GM23338 (cell line): Measurements from ENCODE around the gene FUZ.

Experiments used
- POLR2AphosphoS5 ChIP-seq: IDR thresholded peaks from 2 replicates; pipeline ENCODE4 v1.6.1; 2016; ENCODE audit warnings: antibody characterized with exemption, low read depth
- REST ChIP-seq: IDR thresholded peaks from one replicate; pipeline ENCODE4 v1.6.1; 2018; ENCODE audit warnings: antibody characterized with exemption; ENCODE audit not compliant: unreplicated experiment
- TF ChIP-seq, protein P1 (sequence below), 2 experiments: fragments of 200-600 bp in 1 of 2; sonication (generic) in 1 of 2; conservative IDR thresholded peaks; 2 replicates each; pipeline versions ENCODE4 v1.5.1 to v1.6.1; 2016 to 2017; ENCODE audit warnings: antibody characterized with exemption in 2 of 2, low read depth in 2 of 2, mild to moderate bottlenecking in 2 of 2, moderate library complexity in 1 of 2

DNA sequence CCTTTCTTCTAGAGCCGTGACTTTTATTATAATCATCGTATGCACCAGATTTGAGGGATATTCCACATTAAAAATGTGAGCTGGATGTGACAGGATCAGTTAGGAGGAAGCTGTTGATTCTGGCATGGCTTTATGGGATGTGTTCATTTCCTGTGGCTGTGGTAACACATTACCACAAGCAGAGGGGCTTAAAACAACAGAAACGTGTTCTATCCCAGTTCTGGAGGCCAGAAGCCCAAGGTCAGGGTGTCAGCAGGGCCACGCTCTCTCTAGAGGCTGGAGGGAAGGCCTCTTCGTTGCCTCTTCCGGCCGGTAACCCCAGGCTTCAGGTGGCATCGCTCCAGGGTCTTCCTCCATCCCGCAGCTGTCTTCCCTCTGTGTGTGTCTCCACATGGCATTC lies 19.5 kb upstream of the FUZ start:
- no peak for TF ChIP-seq POLR2AphosphoS5
- TF ChIP-seq, protein P1, sequence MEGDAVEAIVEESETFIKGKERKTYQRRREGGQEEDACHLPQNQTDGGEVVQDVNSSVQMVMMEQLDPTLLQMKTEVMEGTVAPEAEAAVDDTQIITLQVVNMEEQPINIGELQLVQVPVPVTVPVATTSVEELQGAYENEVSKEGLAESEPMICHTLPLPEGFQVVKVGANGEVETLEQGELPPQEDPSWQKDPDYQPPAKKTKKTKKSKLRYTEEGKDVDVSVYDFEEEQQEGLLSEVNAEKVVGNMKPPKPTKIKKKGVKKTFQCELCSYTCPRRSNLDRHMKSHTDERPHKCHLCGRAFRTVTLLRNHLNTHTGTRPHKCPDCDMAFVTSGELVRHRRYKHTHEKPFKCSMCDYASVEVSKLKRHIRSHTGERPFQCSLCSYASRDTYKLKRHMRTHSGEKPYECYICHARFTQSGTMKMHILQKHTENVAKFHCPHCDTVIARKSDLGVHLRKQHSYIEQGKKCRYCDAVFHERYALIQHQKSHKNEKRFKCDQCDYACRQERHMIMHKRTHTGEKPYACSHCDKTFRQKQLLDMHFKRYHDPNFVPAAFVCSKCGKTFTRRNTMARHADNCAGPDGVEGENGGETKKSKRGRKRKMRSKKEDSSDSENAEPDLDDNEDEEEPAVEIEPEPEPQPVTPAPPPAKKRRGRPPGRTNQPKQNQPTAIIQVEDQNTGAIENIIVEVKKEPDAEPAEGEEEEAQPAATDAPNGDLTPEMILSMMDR (conservative IDR thresholded peaks at IDR 0.05; ENCODE audit: low read depth in 2 of 2): no peak
- no peak for TF ChIP-seq REST
